ENCODE results near the gene ARHGAP15. TPM values are rescaled to one million over a fixed set of nuclear protein-coding genes. Genes with fewer than 3 reads are reported as not detected.

ARHGAP15 gene
- total RNA-seq, 3 donors from 2014 or later: 5.3 to 8.2 (median 5.8) TPM

- Histone ChIP-seq H3K9me3 (no peaks in the 10 kb centered on the region), H3K36me3 (ENCODE audit: low read depth) (no peaks in the 10 kb centered on the region), H3K4me1 (ENCODE audit: low read depth) (peaks cover 3% of the 10 kb centered on the region), H3K4me3 (no peak overlapping the region)
- DNase-seq: no peak
- intact Hi-C loops (cut with DNase I, micrococcal nuclease): no loop called here
- TF ChIP-seq CTCF (IDR thresholded peaks at IDR 0.05): no peak
- no peak for ATAC-seq
Observed at GRCh38 chr2:143241403-143242088, 112.3 kb downstream of the ARHGAP15 start.

GRCh38 chr2:143246246-143246645 is 117.0 kb downstream of the ARHGAP15 start:
- intact Hi-C loops (cut with DNase I, micrococcal nuclease): no loop called here
- no peak overlapping the region for H3K4me3 ChIP-seq
- DNase-seq (no peak), ATAC-seq (no peak)
- no peak for TF ChIP-seq CTCF (IDR thresholded peaks at IDR 0.05)
- H3K36me3 ChIP-seq (ENCODE audit: low read depth): no peaks in the 10 kb centered on the region
- no peaks in the 10 kb centered on the region for H3K9me3 ChIP-seq
- H3K4me1 ChIP-seq (ENCODE audit: low read depth): peaks cover 6% of the 10 kb centered on the region

- no peaks in the 10 kb centered on the region for H3K36me3 ChIP-seq (ENCODE audit: low read depth)
- TF ChIP-seq CTCF (IDR thresholded peaks at IDR 0.05): no peak
- H3K4me3 ChIP-seq: no peak overlapping the region
- ATAC-seq (peak; percentile 68), DNase-seq (peak in 2 of 3 donors; percentile 20 to 34)
- H3K9me3 ChIP-seq: no peaks in the 10 kb centered on the region
- intact Hi-C loops (cut with DNase I, micrococcal nuclease): no loop called here
- peaks cover 6% of the 10 kb centered on the region for H3K4me1 ChIP-seq (ENCODE audit: low read depth)
Observed at GRCh38 chr2:143246815-143247744, 117.9 kb downstream of the ARHGAP15 start.

- TF ChIP-seq CTCF (IDR thresholded peaks at IDR 0.05): no peak
- peaks cover 6% of the 10 kb centered on the region for H3K4me1 ChIP-seq (ENCODE audit: low read depth)
- H3K36me3 ChIP-seq (ENCODE audit: low read depth): no peaks in the 10 kb centered on the region
- no peak for ATAC-seq
- no peaks in the 10 kb centered on the region for H3K9me3 ChIP-seq
- no peak for DNase-seq
- intact Hi-C loops (cut with DNase I, micrococcal nuclease): no loop called here
- H3K4me3 ChIP-seq: no peak overlapping the region
Observed at GRCh38 chr2:143248631-143249030, 119.4 kb downstream of the ARHGAP15 start.

- H3K9me3 ChIP-seq: no peaks in the 10 kb centered on the region
- H3K4me3 ChIP-seq: no peak overlapping the region
- peaks cover 4% of the 10 kb centered on the region for H3K4me1 ChIP-seq (ENCODE audit: low read depth)
- no peak for ATAC-seq
- intact Hi-C loops (cut with DNase I, micrococcal nuclease): no loop called here
- no peak for TF ChIP-seq CTCF (IDR thresholded peaks at IDR 0.05)
- DNase-seq: no peak
- no peaks in the 10 kb centered on the region for H3K36me3 ChIP-seq (ENCODE audit: low read depth)
Observed at GRCh38 chr2:143251681-143252080, 122.5 kb downstream of the ARHGAP15 start.
